B cell (primary cell): ENCODE data around the gene NIN.

Experiments
- EZH2 ChIP-seq: IDR thresholded peaks from 2 replicates; pipeline ENCODE4 v1.6.1; 2012; ENCODE audit warnings: borderline replicate concordance, low read depth, mild to moderate bottlenecking, moderate library complexity, low read length; ENCODE audit not compliant: insufficient read depth, poor library complexity, severe bottlenecking
- TF ChIP-seq, protein P1 (sequence below): fragments of 200-600 bp; IDR thresholded peaks from one replicate; pipeline ENCODE4 v1.8.0; 2022; ENCODE audit warnings: antibody characterized with exemption, mild to moderate bottlenecking

DNA sequence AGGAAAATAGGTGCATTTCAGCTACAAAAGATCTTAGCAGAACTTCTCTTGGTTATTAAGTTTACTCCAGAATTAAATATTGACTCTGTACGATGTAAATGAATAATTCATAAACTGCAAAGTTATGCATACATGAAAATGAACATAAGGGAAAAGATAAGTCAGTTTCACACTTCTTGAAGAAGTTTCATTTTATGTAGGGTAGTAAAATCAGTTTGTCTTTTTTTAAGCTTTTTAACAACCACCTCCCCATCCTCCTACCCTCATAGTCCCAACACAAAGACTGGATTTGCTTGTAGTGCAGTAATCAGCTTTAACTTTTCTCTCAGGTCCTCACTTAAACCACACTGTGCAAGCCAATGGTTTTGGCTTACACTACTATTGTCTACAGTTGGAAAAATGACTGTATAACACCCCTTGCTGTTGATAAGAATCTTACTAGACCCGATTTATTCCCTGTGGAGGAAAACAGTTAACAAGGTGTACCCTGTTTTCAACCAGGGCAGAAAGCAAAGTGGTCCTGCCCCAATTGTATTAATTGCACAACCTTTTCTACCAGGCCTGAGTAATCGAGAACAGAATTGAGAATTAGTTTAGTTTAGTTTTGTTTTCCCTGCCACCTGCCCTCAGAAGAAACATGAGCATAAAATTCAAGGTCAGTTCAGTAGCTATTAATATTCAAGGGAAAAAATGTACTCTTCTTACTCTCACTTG is 44.1 kb downstream of the NIN start:
- TF ChIP-seq, protein P1, sequence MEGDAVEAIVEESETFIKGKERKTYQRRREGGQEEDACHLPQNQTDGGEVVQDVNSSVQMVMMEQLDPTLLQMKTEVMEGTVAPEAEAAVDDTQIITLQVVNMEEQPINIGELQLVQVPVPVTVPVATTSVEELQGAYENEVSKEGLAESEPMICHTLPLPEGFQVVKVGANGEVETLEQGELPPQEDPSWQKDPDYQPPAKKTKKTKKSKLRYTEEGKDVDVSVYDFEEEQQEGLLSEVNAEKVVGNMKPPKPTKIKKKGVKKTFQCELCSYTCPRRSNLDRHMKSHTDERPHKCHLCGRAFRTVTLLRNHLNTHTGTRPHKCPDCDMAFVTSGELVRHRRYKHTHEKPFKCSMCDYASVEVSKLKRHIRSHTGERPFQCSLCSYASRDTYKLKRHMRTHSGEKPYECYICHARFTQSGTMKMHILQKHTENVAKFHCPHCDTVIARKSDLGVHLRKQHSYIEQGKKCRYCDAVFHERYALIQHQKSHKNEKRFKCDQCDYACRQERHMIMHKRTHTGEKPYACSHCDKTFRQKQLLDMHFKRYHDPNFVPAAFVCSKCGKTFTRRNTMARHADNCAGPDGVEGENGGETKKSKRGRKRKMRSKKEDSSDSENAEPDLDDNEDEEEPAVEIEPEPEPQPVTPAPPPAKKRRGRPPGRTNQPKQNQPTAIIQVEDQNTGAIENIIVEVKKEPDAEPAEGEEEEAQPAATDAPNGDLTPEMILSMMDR, result no peak
- TF ChIP-seq EZH2, result no peak
